ENCODE measurements around the gene GNA15.
A peak's percentile ranks its signal among the peaks of the same experiment; 100 is the strongest.

GNA15 gene

GRCh38 chr19:3124630-3125029 is 11.2 kb upstream of the GNA15 start:
- intact Hi-C loops (cut with DNase I; ENCODE audit: low total_unique reads): loop anchor here (5.0 kb wide), 1 partner anchor 38 kb away; no protein-coding TSS in a partner anchor
- DNase-seq: no peak
- Histone ChIP-seq H3K4me1 (no peaks in the 10 kb centered on the region), H3K27me3 (peaks cover 0 to 6% of the 10 kb centered on the region in 2 donors), H3K4me3 (no peak overlapping the region), H3K9me3 (no peaks in the 10 kb centered on the region), H3K27ac (no peak overlapping the region), H3K36me3 (peaks cover 0 to 40% (median 26%) of the 10 kb centered on the region in 3 donors)
- TF ChIP-seq CTCF (IDR thresholded peaks at IDR 0.05): no peak

- no peak overlapping the region for H3K27ac ChIP-seq
- DNase-seq: peak in 1 of 2 donors; percentile 70
- intact Hi-C loops (cut with DNase I; ENCODE audit: low total_unique reads): loop anchor here (5.0 kb wide), 1 partner anchor 36 kb away; no protein-coding TSS in a partner anchor
- H3K4me1 ChIP-seq: no peaks in the 10 kb centered on the region
- H3K27me3 ChIP-seq: peaks cover 0 to 6% of the 10 kb centered on the region in 2 donors
- TF ChIP-seq CTCF (IDR thresholded peaks at IDR 0.05): peak; percentile 61 to 64
- H3K9me3 ChIP-seq: no peaks in the 10 kb centered on the region
- peaks cover 0 to 26% (median 14%) of the 10 kb centered on the region in 3 donors for H3K36me3 ChIP-seq
- no peak overlapping the region for H3K4me3 ChIP-seq
These were observed 9.8 kb upstream of the GNA15 start for GRCh38 chr19:3125900-3126524.

GRCh38 chr19:3129112-3129511 is 6.7 kb upstream of the GNA15 start:
- no peaks in the 10 kb centered on the region for H3K9me3 ChIP-seq
- no peak overlapping the region for H3K4me3 ChIP-seq
- no peaks in the 10 kb centered on the region for H3K4me1 ChIP-seq
- intact Hi-C loops (cut with DNase I; ENCODE audit: low total_unique reads): loop anchor here (5.0 kb wide), 1 partner anchor 33 kb away; no protein-coding TSS in a partner anchor
- no peak for DNase-seq
- H3K27ac ChIP-seq: no peak overlapping the region
- no peaks in the 10 kb centered on the region for H3K36me3 ChIP-seq
- TF ChIP-seq CTCF (IDR thresholded peaks at IDR 0.05): peak; percentile 20 to 36
- H3K27me3 ChIP-seq: peaks cover 0 to 6% of the 10 kb centered on the region in 2 donors

GRCh38 chr19:3131168-3131567 is 4.7 kb upstream of the GNA15 start:
- TF ChIP-seq CTCF (IDR thresholded peaks at IDR 0.05): no peak
- intact Hi-C loops (cut with DNase I; ENCODE audit: low total_unique reads): no loop called here
- DNase-seq: no peak

GRCh38 chr19:3132971-3133792 is 2.7 kb upstream of the GNA15 start:
- Histone ChIP-seq H3K27me3 (peaks cover 0 to 17% of the 10 kb centered on the region in 2 donors), H3K36me3 (no peaks in the 10 kb centered on the region), H3K9me3 (no peaks in the 10 kb centered on the region), H3K4me3 (no peak overlapping the region), H3K27ac (no peak overlapping the region), H3K4me1 (no peaks in the 10 kb centered on the region)
- no peak for TF ChIP-seq CTCF (IDR thresholded peaks at IDR 0.05)
- peak; percentile 35 to 66 for DNase-seq
- intact Hi-C loops (cut with DNase I; ENCODE audit: low total_unique reads): no loop called here

More at GRCh38 chr19:3131168-3131567, 4.7 kb upstream of the GNA15 start:
- no peaks in the 10 kb centered on the region for H3K9me3 ChIP-seq
- no peak overlapping the region for H3K4me3 ChIP-seq
- peaks cover 0 to 14% of the 10 kb centered on the region in 2 donors for H3K27me3 ChIP-seq
- no peaks in the 10 kb centered on the region for H3K4me1 ChIP-seq
- no peak overlapping the region for H3K27ac ChIP-seq
- no peaks in the 10 kb centered on the region for H3K36me3 ChIP-seq

Measured in tibial artery (tissue), 4 donors.